Measurements from ENCODE around the gene FCMR. TPM values are rescaled to one million over a fixed set of nuclear protein-coding genes. Genes with fewer than 3 reads are reported as not detected.

Gene FCMR
- total and polyA plus RNA-seq, 9 of the 15 experiments (the other 6 are each of a cell fraction or from before 2014, with no cell fraction given): 0.11 to 0.82 (median 0.20) TPM; not detected in 5

GRCh38 chr1:206912445-206913095, 9.2 kb downstream of the FCMR start (continued):
- TF ChIP-seq HSF4 (CRISPR knock-in tag; IDR thresholded peaks at IDR 0.05; ENCODE audit: borderline replicate concordance) (no peak), TCF7 (IDR thresholded peaks at IDR 0.05; ENCODE audit: borderline replicate concordance) (0 out of 2 replicates have a peak, but pooled peaks have one; percentile 29), DPF2 (IDR thresholded peaks at IDR 0.05) (no peak), SMC3 (conservative IDR thresholded peaks at IDR 0.05; ENCODE audit: insufficient read depth, low read depth, low read length) (peak; percentile 93), CBX3 (IDR thresholded peaks at IDR 0.05; ENCODE audit: borderline replicate concordance in 1 of 2, low read length in 2 of 2) (peak in 1 of 2 experiments; percentile 50; a peak in 1 of 3 replicates), CREM (IDR thresholded peaks at IDR 0.05; ENCODE audit: low read depth) (peak; percentile 48; the same call in 1 of the 2 replicates), MAFF (IDR thresholded peaks at IDR 0.05; ENCODE audit: low read length) (no peak), DACH1 (IDR thresholded peaks at IDR 0.05; ENCODE audit: partially characterized antibody) (peak; percentile 29), ELF1 (tag; IDR thresholded peaks at IDR 0.05) (peak; percentile 41; the same call in 1 of the 2 replicates), RAD21 (CRISPR knock-in tag; conservative IDR thresholded peaks at IDR 0.05 in 1 of 2, IDR thresholded peaks at IDR 0.05 in 1 of 2) (peak; percentile 87 to 94)
- TF ChIP-seq, protein P1, sequence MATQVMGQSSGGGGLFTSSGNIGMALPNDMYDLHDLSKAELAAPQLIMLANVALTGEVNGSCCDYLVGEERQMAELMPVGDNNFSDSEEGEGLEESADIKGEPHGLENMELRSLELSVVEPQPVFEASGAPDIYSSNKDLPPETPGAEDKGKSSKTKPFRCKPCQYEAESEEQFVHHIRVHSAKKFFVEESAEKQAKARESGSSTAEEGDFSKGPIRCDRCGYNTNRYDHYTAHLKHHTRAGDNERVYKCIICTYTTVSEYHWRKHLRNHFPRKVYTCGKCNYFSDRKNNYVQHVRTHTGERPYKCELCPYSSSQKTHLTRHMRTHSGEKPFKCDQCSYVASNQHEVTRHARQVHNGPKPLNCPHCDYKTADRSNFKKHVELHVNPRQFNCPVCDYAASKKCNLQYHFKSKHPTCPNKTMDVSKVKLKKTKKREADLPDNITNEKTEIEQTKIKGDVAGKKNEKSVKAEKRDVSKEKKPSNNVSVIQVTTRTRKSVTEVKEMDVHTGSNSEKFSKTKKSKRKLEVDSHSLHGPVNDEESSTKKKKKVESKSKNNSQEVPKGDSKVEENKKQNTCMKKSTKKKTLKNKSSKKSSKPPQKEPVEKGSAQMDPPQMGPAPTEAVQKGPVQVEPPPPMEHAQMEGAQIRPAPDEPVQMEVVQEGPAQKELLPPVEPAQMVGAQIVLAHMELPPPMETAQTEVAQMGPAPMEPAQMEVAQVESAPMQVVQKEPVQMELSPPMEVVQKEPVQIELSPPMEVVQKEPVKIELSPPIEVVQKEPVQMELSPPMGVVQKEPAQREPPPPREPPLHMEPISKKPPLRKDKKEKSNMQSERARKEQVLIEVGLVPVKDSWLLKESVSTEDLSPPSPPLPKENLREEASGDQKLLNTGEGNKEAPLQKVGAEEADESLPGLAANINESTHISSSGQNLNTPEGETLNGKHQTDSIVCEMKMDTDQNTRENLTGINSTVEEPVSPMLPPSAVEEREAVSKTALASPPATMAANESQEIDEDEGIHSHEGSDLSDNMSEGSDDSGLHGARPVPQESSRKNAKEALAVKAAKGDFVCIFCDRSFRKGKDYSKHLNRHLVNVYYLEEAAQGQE (IDR thresholded peaks at IDR 0.05; ENCODE audit: borderline replicate concordance): peak; percentile 88
- TF ChIP-seq, protein P1 (CRISPR knock-in tag; IDR thresholded peaks at IDR 0.05; ENCODE audit: low read depth): no peak

Measured in K562 (cell line).